Testis (tissue), 3 donors: ENCODE measurements around the gene FIZ1. TPM values are rescaled to one million over a fixed set of nuclear protein-coding genes. Genes with fewer than 3 reads are reported as not detected.

Source experiments
- DNase-seq: peaks from one replicate; pipeline ENCODE4 v3.0.0-alpha.2; 2019
- H3K27ac ChIP-seq, 2 donors: fragments of 200-600 bp; sonication (generic); one replicate each; pipeline ENCODE4 v1.5.1; 2019
- H3K27me3 ChIP-seq: fragments of 200-600 bp; sonication (generic); one replicate; pipeline ENCODE4 v1.5.1; 2019
- H3K36me3 ChIP-seq: fragments of 200-600 bp; sonication (generic); one replicate; pipeline ENCODE4 v1.5.1; 2017; ENCODE audit warnings: low read depth; ENCODE audit errors: missing control alignments
- H3K4me1 ChIP-seq: fragments of 200-600 bp; sonication (generic); one replicate; pipeline ENCODE4 v1.5.1; 2019
- H3K4me3 ChIP-seq, 2 donors: fragments of 200-600 bp; sonication (generic); one replicate each; pipeline ENCODE4 v1.5.1; 2017 to 2019
- H3K9me3 ChIP-seq: fragments of 200-600 bp; sonication (generic); one replicate; pipeline ENCODE4 v1.5.1; 2017
- CTCF ChIP-seq, 3 experiments: fragments of 450-650 bp in 2 of 3; fragments of 200-600 bp in 1 of 3; sonication (generic) in 1 of 3; IDR thresholded peaks; one replicate each; pipeline ENCODE4 v1.5.1; 2016 to 2019; ENCODE audit warnings: antibody characterized with exemption in 3 of 3, mild to moderate bottlenecking in 2 of 3, moderate library complexity in 1 of 3
- POLR2A ChIP-seq: fragments of 450-650 bp; IDR thresholded peaks from one replicate; pipeline ENCODE4 v1.6.1; 2017; ENCODE audit warnings: antibody characterized with exemption, mild to moderate bottlenecking, moderate library complexity
- WGBS, 2 donors: methylation state at CpG; one replicate each; pipeline ENCODE4 v1.1.5; 2018; 5-methylcytosine and 5-hydroxymethylcytosine counted together
- intact Hi-C: fragments of 100-400 bp; cut with DNase I; formaldehyde crosslinking; loops from one replicate; pipeline ENCODE4 v1.15.1; 2023; ENCODE audit warnings: low total_unique reads
- polyA plus RNA-seq: library from polyadenylated mRNA; stranded (reverse); fragments of 350-450 nt; fragmentation: Illumina TruSeq; extraction: RNeasy Lipid Tissue Mini Kit (QIAGEN cat#74804); gene quantifications from one replicate; pipeline ENCODE4 v1.2.3, GENCODE V29; 2014; ENCODE audit warnings: low read depth, low replicate concordance; ENCODE audit not compliant: insufficient read depth
- total RNA-seq, 2 donors: library from RNA; depleted of rRNA; stranded (reverse); fragments of >200 nt; gene quantifications; one replicate each; pipeline ENCODE4 v1.2.3, GENCODE V29; 2016

The FIZ1 gene
- total and polyA plus RNA-seq, 3 donors from 2014 or later = 8.5 to 17.4 (median 16.5) TPM

- 66% methylated on average over 5 of the region's 5 CpGs for WGBS, 2 donors
- no peaks in the 10 kb centered on the region for H3K36me3 ChIP-seq
- peaks cover 26% of the 10 kb centered on the region for H3K4me1 ChIP-seq
- H3K9me3 ChIP-seq = no peaks in the 10 kb centered on the region
- DNase-seq = no peak
- no peaks in the 10 kb centered on the region for H3K27me3 ChIP-seq
- intact Hi-C loops = no loop called here
- TF ChIP-seq POLR2A (no peak), CTCF (IDR thresholded peaks at IDR 0.05) (no peak)
- no peak overlapping the region for H3K4me3 ChIP-seq
- H3K27ac ChIP-seq = no peak overlapping the region
Observed at GRCh38 chr19:55645512-55645881, 46.2 kb upstream of the FIZ1 start.

- no peak overlapping the region for H3K4me3 ChIP-seq
- 78 to 86% methylated on average over 7 to 28 of the region's 28 CpGs for WGBS, 2 donors
- no peak for DNase-seq
- H3K4me1 ChIP-seq = peaks cover 31% of the 10 kb centered on the region
- intact Hi-C loops = no loop called here
- no peak overlapping the region for H3K27ac ChIP-seq
- no peaks in the 10 kb centered on the region for H3K9me3 ChIP-seq
- H3K36me3 ChIP-seq = no peaks in the 10 kb centered on the region
- no peaks in the 10 kb centered on the region for H3K27me3 ChIP-seq
- no peak for TF ChIP-seq CTCF (IDR thresholded peaks at IDR 0.05)
- no peak for TF ChIP-seq POLR2A
Observed at GRCh38 chr19:55644842-55645511, 45.7 kb upstream of the FIZ1 start.

GRCh38 chr19:55644191-55644833 is 45.0 kb upstream of the FIZ1 start:
- Histone ChIP-seq H3K36me3 (no peaks in the 10 kb centered on the region), H3K4me3 (peak overlapping the region; percentile 95 to 96), H3K27ac (peak overlapping the region; percentile 89 to 93), H3K4me1 (peaks cover 30% of the 10 kb centered on the region), H3K9me3 (no peaks in the 10 kb centered on the region), H3K27me3 (no peaks in the 10 kb centered on the region)
- TF ChIP-seq CTCF (IDR thresholded peaks at IDR 0.05) = no peak
- TF ChIP-seq POLR2A = no peak
- WGBS, 2 donors = 43 to 50% methylated on average over 12 of the region's 12 CpGs
- DNase-seq = no peak
- intact Hi-C loops = no loop called here

- Histone ChIP-seq H3K27ac (peak overlapping the region; percentile 89 to 93), H3K27me3 (no peaks in the 10 kb centered on the region), H3K36me3 (no peaks in the 10 kb centered on the region), H3K4me3 (peak overlapping the region; percentile 95 to 96), H3K4me1 (peaks cover 27% of the 10 kb centered on the region), H3K9me3 (no peaks in the 10 kb centered on the region)
- intact Hi-C loops = no loop called here
- TF ChIP-seq POLR2A (no peak), CTCF (IDR thresholded peaks at IDR 0.05) (no peak)
- WGBS, 2 donors = 1% methylated on average over 15 of the region's 15 CpGs
- DNase-seq = no peak
Observed at GRCh38 chr19:55643887-55644176, 44.5 kb upstream of the FIZ1 start.
